Suprapubic skin (tissue), 4 donors: Measurements from ENCODE around the gene WWP2. TPM values are rescaled to one million over a fixed set of nuclear protein-coding genes. Genes with fewer than 3 reads are reported as not detected.

Source experiments
- DNase-seq, 2 donors: peaks; one replicate each; pipeline ENCODE4 v3.0.0-alpha.2; 2019; ENCODE audit warnings: low spot score in 2 of 2
- H3K27ac ChIP-seq: fragments of 200-600 bp; sonication (generic); one replicate; pipeline ENCODE4 v1.5.1; 2019
- H3K27me3 ChIP-seq: fragments of 200-600 bp; sonication (generic); one replicate; pipeline ENCODE4 v1.5.1; 2019
- H3K36me3 ChIP-seq: fragments of 200-600 bp; sonication (generic); one replicate; pipeline ENCODE4 v1.5.1; 2019
- H3K4me1 ChIP-seq: fragments of 200-600 bp; sonication (generic); one replicate; pipeline ENCODE4 v1.5.1; 2019
- H3K4me3 ChIP-seq: fragments of 200-600 bp; sonication (generic); one replicate; pipeline ENCODE4 v1.5.1; 2019; ENCODE audit warnings: mild to moderate bottlenecking
- H3K9me3 ChIP-seq: fragments of 200-600 bp; sonication (generic); one replicate; pipeline ENCODE4 v1.5.1; 2019
- EP300 ChIP-seq: sonication (generic); formaldehyde crosslinking; IDR thresholded peaks from one replicate; pipeline ENCODE4 v1.6.1; 2017; ENCODE audit warnings: antibody characterized with exemption
- POLR2A ChIP-seq, 2 donors: fragments of 450-650 bp; IDR thresholded peaks; one replicate each; pipeline ENCODE4 v1.6.1; 2017; ENCODE audit warnings: antibody characterized with exemption in 2 of 2, mild to moderate bottlenecking in 2 of 2, moderate library complexity in 2 of 2
- POLR2AphosphoS5 ChIP-seq, 3 donors: sonication (generic); formaldehyde crosslinking; IDR thresholded peaks; one replicate each; pipeline ENCODE4 v1.6.1; 2017; ENCODE audit warnings: antibody characterized with exemption in 3 of 3
- WGBS: methylation state at CpG from one replicate; pipeline ENCODE4 v1.1.5; 2018; 5-methylcytosine and 5-hydroxymethylcytosine counted together
- total RNA-seq, 4 donors: library from RNA; depleted of rRNA; stranded (reverse); fragments of >200 nt; gene quantifications; one replicate each; pipeline ENCODE4 v1.1.0, GENCODE V29; 2016
- TF ChIP-seq, protein P1 (sequence below), 2 donors: fragments of 200-600 bp in 1 of 2; fragments of 450-650 bp in 1 of 2; sonication (generic) in 1 of 2; IDR thresholded peaks; one replicate each; pipeline ENCODE4 v1.5.1; 2016 to 2019; ENCODE audit warnings: antibody characterized with exemption in 2 of 2, mild to moderate bottlenecking in 1 of 2, moderate library complexity in 1 of 2

The WWP2 gene
- total RNA-seq, 4 donors from 2014 or later: 27.1 to 48.9 (median 42.2) TPM

DNA sequence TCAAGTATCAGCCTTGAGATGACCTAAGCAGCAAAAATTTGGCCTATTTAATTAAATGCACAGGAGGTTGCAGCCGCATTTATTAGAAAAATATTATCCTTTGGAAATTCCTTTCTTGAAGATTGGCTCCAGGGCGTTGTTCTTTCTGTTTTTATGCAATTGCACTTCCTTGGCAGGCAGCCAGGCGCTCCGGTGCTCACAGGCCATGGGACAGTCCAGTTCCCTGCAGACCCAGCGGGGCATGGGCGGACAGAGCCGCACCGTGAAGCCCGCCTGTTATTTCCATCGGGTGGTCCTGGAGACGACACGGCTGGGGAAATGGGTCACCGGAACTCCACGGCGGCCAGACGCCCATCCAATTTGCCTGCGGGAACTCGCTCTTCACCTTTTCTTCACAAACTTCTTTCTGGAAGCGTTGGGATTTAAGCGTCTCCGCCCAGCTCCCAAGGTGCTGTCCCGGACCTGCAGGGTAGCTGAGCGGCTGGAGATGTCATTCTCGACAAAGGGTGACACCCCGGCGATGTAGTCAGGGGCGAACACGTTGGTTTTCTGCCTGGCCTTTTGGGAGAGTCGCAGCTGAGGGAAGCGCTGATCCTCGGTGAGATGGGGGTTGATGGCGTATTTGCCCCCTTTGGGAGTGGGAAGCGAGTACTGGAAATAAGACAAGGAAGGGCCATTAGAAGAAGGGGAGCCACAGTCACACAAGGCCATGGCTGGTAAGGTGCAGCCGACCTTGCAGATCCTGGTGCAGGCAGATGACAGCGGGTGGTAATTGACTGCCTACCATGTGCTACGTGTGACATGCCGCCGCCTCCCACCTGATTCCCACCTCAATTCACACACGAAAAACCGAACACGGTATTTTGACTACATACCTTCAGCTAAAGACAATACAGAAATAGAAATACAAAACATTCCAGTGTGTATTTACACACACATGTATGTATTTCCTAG lies 19.9 kb upstream of the WWP2 start:
- no peaks in the 10 kb centered on the region for H3K27me3 ChIP-seq
- peaks cover 16% of the 10 kb centered on the region for H3K4me1 ChIP-seq
- no peak overlapping the region for H3K4me3 ChIP-seq
- TF ChIP-seq, protein P1, sequence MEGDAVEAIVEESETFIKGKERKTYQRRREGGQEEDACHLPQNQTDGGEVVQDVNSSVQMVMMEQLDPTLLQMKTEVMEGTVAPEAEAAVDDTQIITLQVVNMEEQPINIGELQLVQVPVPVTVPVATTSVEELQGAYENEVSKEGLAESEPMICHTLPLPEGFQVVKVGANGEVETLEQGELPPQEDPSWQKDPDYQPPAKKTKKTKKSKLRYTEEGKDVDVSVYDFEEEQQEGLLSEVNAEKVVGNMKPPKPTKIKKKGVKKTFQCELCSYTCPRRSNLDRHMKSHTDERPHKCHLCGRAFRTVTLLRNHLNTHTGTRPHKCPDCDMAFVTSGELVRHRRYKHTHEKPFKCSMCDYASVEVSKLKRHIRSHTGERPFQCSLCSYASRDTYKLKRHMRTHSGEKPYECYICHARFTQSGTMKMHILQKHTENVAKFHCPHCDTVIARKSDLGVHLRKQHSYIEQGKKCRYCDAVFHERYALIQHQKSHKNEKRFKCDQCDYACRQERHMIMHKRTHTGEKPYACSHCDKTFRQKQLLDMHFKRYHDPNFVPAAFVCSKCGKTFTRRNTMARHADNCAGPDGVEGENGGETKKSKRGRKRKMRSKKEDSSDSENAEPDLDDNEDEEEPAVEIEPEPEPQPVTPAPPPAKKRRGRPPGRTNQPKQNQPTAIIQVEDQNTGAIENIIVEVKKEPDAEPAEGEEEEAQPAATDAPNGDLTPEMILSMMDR (IDR thresholded peaks at IDR 0.05): no peak
- no peak for TF ChIP-seq POLR2AphosphoS5 (IDR thresholded peaks at IDR 0.05)
- TF ChIP-seq POLR2A (IDR thresholded peaks at IDR 0.05): no peak
- no peak for TF ChIP-seq EP300
- no peak overlapping the region for H3K27ac ChIP-seq
- DNase-seq: peak in 1 of 2 donors; percentile 87
- H3K9me3 ChIP-seq: no peaks in the 10 kb centered on the region
- 60% methylated on average over 38 of the region's 41 CpGs for WGBS
- peaks cover 73% of the 10 kb centered on the region for H3K36me3 ChIP-seq

DNA sequence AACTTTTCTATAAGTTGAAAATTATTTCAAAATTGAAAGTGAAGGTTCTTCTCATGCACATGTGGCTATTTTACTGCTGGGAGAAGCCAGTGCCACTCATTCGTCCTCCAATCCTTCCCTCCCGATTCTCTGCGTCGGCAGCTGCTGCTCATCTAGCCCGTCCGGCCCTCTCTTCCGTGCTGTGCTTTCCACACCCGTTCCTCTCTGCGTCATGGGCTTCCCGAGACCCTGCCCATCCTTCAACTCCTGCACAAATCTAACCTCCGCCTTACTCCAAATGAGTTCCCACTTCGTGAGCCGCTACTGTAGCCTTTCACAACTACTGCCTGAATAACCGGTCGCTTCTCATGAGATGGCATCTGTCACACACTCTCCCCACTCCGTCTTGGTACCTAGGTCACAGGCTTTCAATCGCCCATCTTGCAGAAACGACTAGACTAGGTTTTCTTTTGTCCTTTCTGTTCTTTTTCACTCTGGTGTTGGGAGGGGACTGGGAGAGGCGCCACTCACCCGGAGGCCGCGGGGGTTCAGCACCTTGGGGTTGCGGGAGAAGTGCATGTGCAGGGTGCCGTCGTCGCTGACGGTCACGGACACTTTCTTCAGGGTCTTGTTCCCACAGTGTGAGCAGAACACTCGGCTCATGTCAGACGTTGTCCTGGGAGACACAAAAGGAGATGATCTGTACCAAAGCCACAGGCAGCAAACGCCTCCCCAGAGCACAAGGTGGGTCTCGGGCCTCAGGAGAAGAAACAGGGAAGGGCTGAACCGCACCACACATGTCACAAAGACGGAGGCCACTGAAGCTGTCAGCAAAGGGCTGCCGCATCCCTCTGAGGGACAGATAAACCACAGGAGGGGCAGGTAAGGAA lies 17.5 kb upstream of the WWP2 start:
- Histone ChIP-seq H3K9me3 (no peaks in the 10 kb centered on the region), H3K4me1 (peaks cover 16% of the 10 kb centered on the region), H3K27ac (no peak overlapping the region), H3K4me3 (no peak overlapping the region), H3K27me3 (no peaks in the 10 kb centered on the region), H3K36me3 (peaks cover 97% of the 10 kb centered on the region)
- TF ChIP-seq POLR2AphosphoS5 (IDR thresholded peaks at IDR 0.05): no peak
- TF ChIP-seq, protein P1 (IDR thresholded peaks at IDR 0.05): no peak
- no peak for TF ChIP-seq POLR2A (IDR thresholded peaks at IDR 0.05)
- no peak for TF ChIP-seq EP300
- WGBS: 96% methylated on average over 35 of the region's 35 CpGs
- DNase-seq: no peak

DNA sequence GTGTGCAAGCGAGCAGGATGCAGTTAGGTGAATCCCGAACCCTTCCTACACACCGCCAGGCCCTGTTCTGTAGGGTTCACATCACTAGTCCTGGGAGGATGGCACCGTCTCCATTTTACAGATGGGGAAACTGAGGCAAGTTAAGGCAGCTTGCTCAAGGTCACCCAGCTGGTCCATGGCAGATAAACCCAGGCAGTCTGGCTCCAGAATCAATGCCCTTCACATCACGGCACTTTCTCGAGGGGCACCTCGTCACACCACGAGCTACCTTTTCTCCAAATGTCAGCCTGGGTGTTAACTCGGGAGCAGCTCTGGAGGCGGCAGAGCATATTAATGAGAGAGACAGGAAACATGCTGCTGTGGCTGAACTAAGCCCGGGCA lies 16.9 kb upstream of the WWP2 start:
- H3K9me3 ChIP-seq: no peaks in the 10 kb centered on the region
- peaks cover 16% of the 10 kb centered on the region for H3K4me1 ChIP-seq
- WGBS: 93% methylated on average over 11 of the region's 11 CpGs
- peaks cover 98% of the 10 kb centered on the region for H3K36me3 ChIP-seq
- H3K4me3 ChIP-seq: no peak overlapping the region
- TF ChIP-seq EP300: no peak
- TF ChIP-seq, protein P1 (IDR thresholded peaks at IDR 0.05): no peak
- no peak for TF ChIP-seq POLR2A (IDR thresholded peaks at IDR 0.05)
- no peak for TF ChIP-seq POLR2AphosphoS5 (IDR thresholded peaks at IDR 0.05)
- no peaks in the 10 kb centered on the region for H3K27me3 ChIP-seq
- no peak overlapping the region for H3K27ac ChIP-seq
- DNase-seq: no peak

DNA sequence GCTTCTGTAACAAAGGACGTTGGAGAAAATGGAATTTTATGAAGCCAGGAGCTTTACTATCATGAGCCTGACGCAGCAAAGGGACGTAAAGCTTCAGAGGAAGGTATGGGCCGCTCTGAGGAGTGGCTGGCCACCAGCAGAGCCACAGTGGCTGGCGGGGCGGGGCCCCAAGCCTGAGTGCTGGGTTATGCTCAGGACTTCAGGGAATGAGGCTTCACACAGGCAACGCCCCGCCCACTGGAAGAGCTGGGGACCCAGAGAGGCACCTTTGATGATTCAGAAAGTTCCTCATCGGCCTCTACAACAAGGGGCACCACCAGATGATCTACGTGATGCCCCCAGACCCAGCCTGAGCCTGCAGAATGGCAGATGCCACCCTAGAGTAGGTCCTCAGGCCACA lies 16.2 kb upstream of the WWP2 start:
- 89% methylated on average over 9 of the region's 10 CpGs for WGBS
- Histone ChIP-seq H3K27ac (no peak overlapping the region), H3K36me3 (peaks cover 100% of the 10 kb centered on the region), H3K27me3 (no peaks in the 10 kb centered on the region), H3K4me1 (peaks cover 16% of the 10 kb centered on the region), H3K4me3 (no peak overlapping the region), H3K9me3 (no peaks in the 10 kb centered on the region)
- no peak for DNase-seq
- no peak for TF ChIP-seq EP300
- TF ChIP-seq, protein P1 (IDR thresholded peaks at IDR 0.05): no peak
- TF ChIP-seq POLR2AphosphoS5 (IDR thresholded peaks at IDR 0.05): no peak
- no peak for TF ChIP-seq POLR2A (IDR thresholded peaks at IDR 0.05)

DNA sequence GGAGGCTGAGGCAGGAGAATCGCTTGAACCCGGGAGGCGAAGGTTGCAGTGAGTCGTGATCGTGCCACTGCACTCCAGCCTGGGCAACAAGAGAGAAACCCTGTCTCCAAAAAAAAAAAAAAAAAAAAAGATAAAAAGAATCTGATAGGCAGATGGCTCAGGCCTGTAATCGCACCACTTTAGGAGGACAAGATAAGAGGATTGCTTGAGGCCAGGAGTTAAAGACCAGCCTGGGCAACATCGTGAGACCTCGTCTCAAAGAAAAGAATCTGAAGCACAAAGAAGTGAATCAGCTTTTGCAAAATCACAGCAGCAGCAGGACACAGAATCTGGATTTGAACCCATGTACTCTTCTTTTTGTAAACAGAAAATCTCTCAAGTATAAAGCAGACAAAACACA lies 15.0 kb upstream of the WWP2 start:
- H3K4me3 ChIP-seq: no peak overlapping the region
- H3K36me3 ChIP-seq: peaks cover 100% of the 10 kb centered on the region
- DNase-seq: no peak

More for the DNA sequence above, 15.0 kb upstream of the WWP2 start:
- peaks cover 5% of the 10 kb centered on the region for H3K4me1 ChIP-seq
- no peaks in the 10 kb centered on the region for H3K27me3 ChIP-seq
- WGBS: 88% methylated on average over 8 of the region's 8 CpGs
- TF ChIP-seq, protein P1 (IDR thresholded peaks at IDR 0.05): no peak
- TF ChIP-seq EP300: no peak
- TF ChIP-seq POLR2A (IDR thresholded peaks at IDR 0.05): no peak
- TF ChIP-seq POLR2AphosphoS5 (IDR thresholded peaks at IDR 0.05): no peak
- H3K27ac ChIP-seq: no peak overlapping the region
- H3K9me3 ChIP-seq: no peaks in the 10 kb centered on the region
